GM18867 (cell line): ENCODE data around the gene AQP6.

ENCODE experiments used
- ATAC-seq: cut with Tn5 transposase; IDR thresholded peaks from one replicate; pipeline ENCODE4 v1.9.1; 2021; ENCODE audit warnings: mild to moderate bottlenecking, moderate library complexity; ENCODE audit not compliant: unreplicated experiment

Gene AQP6, protein sequence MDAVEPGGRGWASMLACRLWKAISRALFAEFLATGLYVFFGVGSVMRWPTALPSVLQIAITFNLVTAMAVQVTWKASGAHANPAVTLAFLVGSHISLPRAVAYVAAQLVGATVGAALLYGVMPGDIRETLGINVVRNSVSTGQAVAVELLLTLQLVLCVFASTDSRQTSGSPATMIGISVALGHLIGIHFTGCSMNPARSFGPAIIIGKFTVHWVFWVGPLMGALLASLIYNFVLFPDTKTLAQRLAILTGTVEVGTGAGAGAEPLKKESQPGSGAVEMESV

DNA sequence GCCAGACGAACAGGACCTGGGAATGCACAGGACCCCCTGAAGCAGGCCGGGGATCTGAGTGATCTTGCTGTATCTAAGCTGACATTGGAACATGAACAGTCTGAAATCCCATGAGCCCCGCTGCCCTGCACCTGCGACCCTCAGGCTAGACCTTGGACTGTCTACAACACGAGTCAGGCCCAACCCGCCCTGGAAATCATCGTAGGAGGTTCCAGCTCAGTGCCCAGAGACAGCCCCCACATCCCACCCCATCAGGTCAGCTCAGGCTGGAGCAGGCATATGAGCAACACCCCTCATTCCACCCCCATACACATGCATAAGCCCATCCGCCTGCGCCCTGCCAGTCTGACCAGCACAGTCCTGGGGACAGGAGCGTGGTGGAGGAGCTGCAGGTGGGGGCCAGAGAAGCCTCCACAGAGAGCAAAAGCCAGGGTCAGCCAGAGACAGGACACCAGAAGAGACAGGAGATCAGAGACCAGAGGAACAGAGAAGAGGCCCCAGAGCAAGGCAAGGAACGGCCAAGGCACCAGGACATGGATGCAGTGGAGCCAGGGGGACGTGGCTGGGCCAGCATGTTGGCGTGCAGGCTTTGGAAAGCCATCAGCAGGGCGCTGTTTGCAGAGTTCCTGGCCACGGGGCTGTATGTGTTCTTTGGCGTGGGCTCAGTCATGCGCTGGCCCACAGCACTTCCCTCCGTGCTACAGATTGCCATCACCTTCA, at the start of gene AQP6:
Gene AQP6, plus strand, starts transcription at position 307 of the 720 bp plus-strand sequence. Its CDS starts 227 bp downstream, at position 534.
- ATAC-seq: no peak

DNA sequence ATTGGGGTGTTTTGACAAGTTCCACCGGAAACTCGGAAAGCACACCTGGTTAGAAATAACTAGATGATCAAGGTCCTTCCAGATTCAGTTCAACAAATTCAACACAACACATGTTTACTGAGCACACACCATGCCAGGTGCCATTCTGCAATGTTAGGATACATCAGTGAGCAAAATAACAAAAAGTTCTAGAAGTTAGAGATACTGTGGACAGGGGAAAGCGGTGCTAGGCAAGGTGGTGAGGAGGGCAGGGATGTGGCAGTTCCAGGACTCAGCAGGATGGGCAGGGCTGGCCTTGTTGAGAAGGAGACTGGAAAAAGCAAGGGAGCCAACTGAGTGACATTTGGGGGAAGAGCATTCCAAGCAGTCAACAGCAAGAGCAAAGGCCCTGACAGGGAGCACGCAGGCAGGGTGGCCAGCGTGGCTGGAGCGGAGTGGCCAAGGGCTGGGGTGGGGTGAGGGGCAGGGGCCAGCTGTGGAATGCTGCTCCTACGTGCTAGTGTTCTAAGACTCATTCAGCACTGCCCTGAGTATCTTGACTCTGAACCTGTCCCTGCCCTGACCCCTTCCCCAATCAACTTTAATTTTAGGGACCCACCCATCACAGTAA, 49.6 kb upstream of the AQP6 start:
- no peak for ATAC-seq

DNA sequence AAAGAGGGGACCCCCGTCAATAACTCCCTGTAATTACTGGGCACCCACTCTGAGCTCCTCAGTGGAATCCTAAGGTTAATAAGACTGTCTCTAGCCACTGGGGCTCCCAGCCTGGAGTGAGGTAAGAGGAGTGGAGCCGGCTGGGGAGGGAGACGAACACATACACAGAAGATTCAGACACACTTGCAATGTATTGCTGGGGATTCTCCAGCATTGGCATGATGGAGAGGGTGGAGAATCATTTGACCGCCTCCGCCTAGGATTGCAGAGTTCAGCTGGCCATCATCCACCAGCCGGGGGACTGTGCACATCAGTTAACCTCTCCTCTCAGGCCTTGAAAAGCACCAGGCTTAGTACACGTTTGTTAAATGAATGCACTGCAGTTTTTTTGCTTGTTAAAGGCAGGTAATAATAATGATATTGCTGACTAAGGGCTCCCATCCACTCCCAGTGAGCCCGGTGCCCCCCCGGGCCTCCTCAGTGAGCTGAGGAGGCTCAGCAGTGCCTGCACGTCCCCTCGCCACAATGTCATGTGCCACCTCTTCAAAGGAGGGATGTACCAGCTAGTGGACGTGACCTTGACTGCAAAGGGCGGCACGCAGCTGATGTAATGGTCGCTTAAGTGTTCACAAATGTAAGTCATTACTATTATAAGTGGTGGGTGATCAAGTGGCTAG, 48.7 kb upstream of the AQP6 start:
- no peak for ATAC-seq

DNA sequence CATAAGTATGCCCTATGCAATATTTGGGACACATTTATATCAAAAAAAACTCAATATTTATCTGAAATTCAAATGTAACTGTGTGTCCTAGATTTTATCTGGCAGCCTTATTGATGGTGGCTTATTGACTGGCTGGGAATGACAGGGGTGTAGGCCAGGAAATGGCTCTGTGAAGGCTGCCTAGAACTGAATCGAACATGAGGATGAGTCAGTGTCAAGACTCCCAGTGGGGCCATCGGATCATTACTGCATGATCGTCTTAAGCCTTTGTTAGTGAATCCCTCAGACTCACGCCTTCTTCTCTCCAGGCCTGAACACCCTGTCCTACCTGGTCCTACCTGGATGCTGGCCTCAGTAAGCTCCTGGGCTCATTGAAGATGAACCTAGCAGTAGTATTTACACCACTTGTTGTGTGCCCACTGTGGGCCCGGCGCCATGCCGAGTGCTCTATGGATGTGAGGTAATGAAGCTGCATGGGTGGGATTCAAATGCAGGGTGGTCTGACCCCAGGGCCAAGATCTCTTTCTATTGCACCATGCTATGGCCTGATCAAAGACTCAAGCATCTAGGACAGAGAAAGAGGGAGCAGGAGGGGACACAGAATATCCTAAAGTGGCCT, 48.0 kb upstream of the AQP6 start:
- no peak for ATAC-seq

DNA sequence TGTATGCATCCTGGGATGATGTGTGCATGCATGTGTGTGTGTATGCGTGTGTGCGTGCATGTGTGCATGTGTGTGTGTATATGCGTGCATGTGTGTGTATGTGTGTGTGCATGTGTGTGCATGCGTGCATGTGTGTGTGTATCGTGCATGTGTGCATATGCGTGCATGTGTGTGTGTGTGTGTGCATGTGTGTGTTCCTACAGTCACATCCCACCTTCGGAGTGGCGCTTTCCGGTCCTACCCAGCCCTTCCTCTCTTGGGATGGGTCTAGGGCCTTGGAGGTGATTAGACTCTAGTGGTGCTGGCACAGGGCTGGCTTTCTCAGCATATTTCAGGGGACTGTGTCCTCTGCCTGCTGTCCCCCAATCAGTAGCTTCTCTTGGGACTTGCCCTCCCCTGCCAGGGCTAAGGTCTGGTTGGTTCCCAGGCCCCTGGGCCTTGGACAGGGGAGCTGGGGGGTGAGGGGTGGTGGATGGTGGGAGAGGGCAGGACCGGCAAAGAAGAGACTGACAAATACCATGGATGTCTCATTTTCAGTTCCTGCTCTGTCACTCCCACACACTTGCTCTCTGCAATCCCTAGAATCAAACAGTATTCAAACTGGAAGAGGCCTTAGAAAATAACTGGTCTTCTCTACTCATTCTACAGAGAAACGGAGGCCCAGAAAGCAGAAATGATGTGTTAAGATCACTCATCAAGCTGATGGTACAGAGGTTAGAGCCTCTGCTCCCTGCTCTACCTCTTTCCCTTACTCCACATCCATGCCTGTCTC, 47.1 kb upstream of the AQP6 start:
- ATAC-seq: no peak

DNA sequence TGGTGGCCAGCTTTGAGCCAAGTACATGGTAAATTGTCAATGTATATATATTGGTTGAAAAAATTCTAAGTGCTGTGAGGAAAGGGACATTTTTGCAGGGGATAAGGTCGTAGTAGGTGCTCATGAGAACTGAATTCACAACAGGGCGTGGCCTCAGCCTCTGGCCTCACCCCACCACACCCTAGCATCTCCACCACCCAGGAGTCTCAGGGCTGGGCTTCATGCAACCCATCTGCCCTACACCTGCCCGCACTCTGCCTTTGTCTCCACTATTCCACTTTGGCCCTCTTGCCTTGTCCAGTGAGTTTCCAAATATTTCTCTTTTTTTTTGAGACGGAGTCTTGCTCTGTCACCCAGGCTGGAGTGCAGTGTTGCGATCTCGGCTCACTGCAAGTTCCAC, 44.3 kb upstream of the AQP6 start:
- ATAC-seq: no peak

DNA sequence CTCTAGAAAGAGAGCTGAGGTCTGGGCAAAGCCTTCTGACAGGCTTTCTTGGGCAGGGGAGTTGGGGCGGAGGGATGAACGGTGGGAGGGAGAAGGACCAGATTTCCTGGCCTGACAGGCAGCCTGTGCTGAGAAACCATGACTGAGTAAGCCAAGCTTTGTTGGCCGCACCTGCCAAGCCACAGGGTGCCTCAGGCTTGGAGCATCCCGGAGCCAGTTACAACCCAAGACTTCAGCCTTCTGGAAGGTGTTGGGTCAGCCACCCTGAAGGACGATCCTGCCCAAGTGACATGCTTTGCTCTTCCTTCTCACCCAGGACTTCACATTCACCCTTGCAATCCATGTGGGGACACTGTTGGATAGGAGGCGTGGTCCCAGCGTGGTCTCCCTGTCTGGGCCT, 43.2 kb upstream of the AQP6 start:
- no peak for ATAC-seq

DNA sequence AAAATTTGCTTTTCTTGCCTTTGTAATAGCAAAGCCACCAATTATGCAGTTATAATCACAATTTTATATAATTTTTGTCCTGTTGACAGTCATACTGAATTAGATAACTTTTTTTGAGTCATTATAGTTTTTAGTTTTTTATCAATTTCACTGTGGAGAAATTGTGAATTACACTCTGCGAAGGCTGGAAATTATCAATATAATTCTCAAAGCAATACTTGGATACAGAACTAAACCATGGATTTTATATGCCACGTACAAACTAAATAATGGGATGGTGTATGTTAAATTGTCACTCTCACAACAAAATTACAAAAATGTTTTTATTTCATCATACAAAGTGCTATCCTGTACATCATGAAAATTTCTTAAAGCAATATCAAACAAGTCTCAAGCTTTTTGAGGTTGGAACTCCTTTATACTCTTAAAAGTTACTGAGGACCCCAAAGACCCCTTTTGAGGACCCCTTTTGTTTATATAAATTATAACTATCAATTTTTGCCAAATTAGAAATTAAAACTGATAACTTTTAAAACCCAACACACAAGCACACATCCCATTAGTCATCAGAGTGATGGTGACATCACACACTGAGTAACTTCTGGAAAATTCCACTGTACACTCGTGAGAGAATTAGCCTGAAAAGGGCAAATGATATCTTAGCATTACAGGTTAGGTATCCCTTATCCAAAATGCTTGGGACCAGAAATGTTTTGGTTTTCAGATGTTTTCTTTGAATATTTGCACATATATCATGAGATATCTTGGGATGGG, 42.0 kb upstream of the AQP6 start:
- ATAC-seq: no peak

DNA sequence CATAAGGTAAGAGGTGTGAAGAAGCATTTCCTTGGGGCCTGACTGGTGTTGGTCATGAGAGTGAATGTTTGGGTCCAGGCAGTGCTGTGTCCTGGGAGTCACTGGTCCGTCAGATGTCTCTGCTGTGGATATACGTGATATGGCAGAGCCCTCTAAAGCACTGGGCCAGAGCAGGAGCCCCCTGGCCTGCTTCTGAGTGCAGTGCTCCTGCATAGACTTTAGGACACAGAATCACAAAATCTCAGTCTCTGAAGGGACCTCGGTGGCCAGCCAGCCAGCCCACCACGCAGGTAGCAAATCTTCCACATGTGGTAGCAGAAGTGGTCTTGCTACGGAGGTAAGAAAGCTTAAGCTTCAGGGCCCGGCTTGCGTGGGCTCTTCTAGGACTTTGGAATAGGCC, 40.7 kb upstream of the AQP6 start:
- no peak for ATAC-seq

DNA sequence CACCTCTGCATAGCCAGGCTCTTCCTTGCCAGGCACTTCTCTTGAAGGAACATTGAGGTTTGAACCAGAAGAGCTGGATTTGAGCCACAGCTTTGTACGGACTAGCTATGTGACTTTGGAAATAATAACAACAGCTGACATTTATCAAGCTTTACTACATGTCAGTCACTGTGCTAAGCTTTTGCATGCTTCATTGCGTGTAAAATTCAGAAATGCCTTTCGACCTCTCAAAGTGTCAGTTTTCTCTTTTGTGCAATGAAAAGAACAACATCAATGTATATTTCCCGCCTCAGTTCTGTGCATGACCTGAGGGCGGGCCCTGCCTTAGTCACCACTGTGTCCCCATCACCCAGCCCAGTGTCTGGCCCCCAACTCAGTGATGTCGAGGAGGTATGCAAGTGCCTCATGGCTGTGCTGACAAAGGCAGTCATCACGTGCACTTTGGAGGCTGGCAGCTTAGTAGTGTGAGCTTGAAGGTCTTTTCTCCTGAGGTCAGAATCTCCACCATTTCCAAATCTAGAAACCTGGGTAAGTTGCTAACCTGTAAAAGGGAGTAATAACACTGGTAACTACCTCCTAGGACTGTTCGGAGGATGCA, 40.1 kb upstream of the AQP6 start:
- ATAC-seq: no peak

DNA sequence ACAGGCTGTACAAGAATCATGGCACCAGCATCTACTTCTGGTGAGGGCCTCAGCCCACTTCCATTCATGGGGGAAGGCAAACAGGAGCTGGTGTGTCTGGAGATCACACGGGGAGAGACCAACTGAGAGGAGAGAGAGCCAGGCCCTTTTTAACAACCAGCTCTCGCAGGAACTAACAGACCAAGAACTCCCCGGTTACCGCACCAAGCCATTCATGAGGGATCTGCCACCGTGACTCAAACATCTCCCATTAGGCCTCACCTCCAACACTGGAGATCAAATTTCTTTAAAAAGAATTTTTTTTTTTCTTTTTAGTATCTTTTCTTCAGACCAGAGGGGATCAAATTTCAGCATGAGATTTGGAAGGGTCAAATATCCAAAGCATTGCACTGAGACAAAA, 39.0 kb upstream of the AQP6 start:
- ATAC-seq: no peak

DNA sequence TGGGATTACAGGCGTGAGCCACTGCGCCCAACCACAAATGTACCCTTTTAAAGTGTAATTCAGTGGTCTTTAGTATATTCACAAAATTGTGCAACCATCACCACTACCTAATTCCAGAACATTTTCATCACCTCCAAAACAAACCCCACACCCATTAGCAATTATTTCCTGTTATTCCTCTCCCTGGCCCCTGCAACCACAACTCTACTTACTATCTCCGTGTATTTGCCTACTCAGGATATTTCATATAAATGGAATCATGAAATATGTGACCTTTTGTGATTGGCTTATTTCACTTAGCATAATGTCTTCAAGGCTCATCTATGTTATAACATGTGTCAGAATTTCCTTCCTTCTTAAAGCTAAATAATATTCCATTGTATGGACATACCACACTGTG, 38.2 kb upstream of the AQP6 start:
- ATAC-seq: no peak

DNA sequence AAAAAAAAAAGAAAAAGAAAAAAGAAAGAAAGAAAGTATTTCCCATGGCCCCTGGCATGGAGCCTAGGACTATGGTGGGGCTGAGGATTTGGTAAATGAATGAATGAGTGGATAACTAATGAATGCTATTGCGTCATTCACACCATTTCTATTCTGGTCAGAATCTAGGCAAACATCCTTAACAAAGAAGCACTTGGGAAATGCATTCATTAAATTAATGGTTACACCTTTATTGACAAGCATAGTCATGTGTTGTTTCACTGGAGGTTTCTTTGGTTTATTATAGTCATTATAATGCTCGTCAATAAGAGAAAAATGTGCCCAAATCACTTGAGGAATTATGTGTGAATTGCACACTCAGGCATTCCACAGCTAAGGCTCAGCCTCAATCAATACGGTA, 35.8 kb upstream of the AQP6 start:
- ATAC-seq: no peak

DNA sequence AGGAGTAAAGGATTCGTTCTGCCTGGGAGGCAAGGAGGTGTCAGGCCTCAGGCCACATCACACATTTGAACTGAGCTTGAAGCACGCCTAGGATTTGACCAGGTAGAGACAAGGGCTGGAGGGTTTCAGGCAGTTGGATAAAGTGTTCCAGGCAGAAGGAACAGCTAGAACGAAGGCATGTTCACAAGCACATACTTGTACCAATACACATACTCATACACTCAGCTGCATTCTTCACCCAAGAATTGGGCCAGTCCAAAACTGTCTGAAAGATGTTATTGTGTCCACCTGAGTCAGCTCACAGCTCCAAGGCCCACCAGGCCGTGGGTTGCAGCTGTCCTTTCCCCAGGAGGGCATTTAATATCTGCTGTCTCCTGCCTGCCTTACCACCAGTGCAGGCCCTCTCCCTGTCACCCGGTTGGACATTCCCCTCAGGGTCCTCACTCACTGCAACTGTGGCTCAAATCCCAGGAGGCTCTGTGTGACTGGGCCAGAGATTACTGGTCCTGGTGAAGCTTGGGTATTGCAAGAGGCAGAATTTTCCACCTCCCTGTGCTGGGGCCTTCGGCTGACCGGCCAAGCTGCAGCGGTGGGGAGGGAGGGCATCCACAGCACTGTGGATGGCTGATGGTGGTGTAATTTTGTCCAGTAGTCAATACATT, 35.0 kb upstream of the AQP6 start:
- ATAC-seq: no peak

DNA sequence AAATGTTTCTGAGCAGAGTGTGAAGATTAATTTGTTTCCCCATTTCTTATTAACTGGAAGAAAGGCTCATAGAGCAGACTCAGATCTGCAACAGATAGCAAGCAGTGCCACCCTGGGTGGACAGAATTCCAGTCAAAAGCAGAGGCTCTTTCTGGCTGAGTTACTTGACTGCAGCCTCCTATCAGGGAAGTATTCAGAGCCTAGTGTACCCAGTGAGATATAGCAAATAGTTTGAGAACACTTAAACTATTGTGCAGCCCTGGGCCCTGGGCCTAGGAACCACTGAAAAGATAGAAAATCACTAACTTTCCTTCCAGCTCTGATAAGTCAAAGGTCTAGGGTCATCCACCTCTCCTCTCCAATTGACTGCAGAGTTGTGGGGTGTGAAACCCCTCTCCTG, 33.4 kb upstream of the AQP6 start:
- no peak for ATAC-seq

DNA sequence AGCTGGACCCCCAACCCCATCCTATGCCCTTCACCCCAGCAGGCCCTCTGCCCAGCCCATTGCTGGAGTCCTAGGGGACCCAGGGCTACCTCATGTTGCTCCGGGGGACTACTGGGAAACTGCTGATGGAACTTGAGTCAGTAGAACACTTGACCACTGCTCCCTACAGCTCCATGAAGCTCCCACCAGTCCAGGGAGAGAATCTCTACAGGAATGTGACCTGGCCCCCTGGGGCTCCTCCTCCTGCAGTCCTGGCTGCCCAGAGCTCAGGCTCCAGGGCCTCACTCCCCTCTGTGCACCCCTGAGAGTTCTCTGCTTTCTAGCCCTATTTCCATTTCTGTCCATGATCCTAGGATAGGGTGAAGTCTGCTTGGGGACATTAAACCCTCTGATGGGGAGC, 33.0 kb upstream of the AQP6 start:
- ATAC-seq: no peak

DNA sequence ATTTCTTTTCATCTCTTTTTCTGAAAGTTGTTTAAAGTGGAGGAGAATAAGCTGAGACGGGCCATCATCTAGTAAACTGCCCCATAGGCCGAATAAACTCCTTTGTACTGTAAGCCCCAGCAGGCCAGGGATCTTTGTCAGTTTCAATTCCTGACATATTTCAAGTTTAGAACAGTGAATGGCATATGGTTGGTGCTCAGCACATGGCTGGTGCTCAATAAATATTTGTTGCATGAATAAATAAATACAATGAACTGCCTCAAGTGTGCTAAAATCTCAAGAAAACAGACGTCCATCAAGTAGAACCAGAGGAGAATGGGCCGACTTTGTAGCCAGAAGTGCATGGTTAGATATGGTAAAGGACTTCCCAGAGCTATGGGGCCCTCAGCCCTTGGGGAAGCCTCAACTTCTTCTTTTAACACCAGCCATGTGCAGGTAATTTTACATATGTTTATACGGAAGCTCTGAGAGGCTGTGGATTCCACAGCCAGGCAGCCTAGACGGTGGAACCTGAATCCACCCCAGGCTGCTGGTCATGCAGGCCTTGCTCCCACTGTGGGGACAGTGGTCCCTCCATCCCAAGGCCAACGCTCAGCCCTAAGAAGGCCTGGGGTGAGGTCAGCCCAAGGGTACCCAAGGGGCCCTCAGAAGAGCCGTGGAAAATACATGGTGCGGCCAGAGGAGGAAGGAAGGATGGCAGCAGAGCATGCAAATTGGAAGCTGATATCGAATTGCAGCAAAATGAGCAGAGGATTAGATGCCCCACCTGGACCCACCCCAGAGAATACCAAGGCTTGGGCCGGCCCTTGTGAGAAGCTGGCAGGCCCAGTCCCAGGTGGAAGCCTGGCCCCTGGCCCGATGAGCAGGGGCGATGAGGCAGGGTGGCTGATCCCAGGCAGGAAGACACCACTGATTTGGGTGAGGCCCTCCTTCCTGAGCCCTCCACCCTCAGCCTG, 30.9 kb upstream of the AQP6 start:
- ATAC-seq: no peak

DNA sequence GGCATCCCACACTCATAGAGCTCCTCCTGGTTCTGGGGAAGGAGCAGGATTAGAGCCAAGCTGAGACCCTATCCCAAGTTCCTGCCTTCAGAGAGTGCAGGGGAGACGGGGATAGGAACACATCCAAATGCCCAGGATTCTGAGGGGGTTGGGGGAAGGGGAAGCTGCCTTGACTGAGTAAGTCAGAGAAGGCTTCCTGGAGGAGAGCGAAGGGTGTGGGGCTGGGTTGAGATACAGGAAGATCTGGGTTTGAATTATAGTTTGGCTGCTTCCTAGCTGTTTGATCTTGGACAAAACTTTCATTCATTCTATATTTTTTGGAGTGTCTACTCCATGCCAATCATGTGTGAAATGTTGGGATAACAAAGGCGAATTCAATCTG, 30.2 kb upstream of the AQP6 start:
- no peak for ATAC-seq
